Stimulated activated CD8-positive, alpha-beta memory T cell treated with anti-CD3 and anti-CD28 coated beads, Interleukin-7, amount 100 ng/mL, for 24 hours (primary cell): ENCODE results near the gene RTBDN.

Experiments
- DNase-seq: peaks from one replicate; pipeline ENCODE4 v3.0.0-alpha.2; 2020; ENCODE audit warnings: low read depth

Gene RTBDN

GRCh38 chr19:12792051-12792852, 42.1 kb downstream of the RTBDN start:
- no peak for DNase-seq

DNA sequence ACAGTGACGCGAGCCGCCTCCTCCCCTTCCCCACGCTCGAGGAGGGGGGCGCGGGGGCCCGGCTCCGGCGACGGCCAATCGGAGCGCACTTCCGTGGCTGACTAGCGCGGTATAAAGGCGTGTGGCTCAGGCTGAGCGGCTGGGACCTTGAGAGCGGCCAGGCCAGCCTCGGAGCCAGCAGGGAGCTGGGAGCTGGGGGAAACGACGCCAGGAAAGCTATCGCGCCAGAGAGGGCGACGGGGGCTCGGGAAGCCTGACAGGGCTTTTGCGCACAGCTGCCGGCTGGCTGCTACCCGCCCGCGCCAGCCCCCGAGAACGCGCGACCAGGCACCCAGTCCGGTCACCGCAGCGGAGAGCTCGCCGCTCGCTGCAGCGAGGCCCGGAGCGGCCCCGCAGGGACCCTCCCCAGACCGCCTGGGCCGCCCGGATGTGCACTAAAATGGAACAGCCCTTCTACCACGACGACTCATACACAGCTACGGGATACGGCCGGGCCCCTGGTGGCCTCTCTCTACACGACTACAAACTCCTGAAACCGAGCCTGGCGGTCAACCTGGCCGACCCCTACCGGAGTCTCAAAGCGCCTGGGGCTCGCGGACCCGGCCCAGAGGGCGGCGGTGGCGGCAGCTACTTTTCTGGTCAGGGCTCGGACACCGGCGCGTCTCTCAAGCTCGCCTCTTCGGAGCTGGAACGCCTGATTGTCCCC, 42.9 kb downstream of the RTBDN start, which contains the start of gene JUNB:
JUNB (plus strand) TSS at position 142 of the 706 bp plus-strand sequence; CDS start at position 428, 286 bp downstream.
- DNase-seq = peak; percentile 86

- DNase-seq = no peak
These were observed 43.6 kb downstream of the RTBDN start for GRCh38 chr19:12790628-12791344.

GRCh38 chr19:12789904-12790619, 44.3 kb downstream of the RTBDN start:
- DNase-seq = peak; percentile 86

DNA sequence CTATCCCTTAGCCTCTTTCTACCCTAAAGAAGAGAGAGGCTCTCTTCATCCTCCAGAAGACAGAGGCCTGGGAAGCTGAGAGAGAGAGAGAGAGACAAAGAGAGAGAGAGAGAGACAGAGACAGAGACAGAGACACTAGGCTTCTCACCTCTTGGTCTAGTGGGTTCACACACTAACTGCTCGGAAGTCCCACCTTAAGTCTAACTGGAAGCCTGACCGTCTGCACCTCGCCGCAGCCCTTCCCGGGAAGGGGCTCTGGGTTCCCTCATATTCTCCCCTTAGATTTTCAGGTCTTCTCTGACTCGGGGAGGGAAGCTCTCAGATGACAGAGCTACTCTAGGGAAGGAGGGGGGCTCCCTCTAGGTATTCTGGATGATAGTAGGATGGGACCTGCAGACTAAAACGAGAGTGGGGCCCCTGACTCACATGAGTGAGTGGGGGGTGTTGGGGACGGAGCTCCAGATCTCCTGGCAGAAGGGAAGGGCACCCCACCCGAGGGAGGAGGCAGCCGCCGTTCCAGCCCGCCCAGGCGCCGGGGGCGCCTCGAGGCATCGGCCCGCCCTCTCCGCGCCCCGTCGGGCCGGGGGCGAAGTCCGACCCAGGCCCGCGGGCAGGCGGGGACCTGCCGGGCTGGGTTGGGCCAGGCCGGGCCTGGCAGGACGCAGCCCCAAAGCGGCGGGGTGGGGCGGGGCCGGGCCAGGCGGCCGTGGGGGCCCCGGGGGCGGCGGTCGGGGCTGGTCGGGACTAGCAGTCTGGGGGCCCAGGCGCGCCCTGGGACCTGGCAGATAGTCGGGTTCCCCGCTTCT, 45.1 kb downstream of the RTBDN start:
- DNase-seq = no peak

DNA sequence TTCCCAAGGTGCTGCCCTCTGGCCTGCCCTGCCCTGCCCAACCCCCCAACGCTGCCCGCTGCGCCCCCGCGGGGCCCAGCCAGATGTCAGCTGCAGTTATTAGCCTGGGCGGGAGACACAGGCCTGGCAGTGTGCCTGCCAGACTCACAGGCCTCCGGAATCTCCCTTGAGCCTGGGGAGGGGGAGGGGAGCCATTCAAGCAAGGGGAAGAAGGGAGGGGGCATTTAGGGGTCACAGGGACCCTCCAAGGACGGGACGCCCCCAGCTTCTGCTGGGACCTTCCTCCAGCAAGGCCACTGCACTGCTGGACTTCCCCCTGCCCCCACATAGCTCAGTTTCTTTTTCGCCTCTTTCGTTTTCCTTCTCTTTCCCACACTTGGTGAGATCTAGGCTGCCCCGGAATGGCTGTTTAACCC, 45.7 kb downstream of the RTBDN start:
- no peak for DNase-seq

- DNase-seq = no peak
These were observed 46.2 kb downstream of the RTBDN start for GRCh38 chr19:12788042-12788681.

DNA sequence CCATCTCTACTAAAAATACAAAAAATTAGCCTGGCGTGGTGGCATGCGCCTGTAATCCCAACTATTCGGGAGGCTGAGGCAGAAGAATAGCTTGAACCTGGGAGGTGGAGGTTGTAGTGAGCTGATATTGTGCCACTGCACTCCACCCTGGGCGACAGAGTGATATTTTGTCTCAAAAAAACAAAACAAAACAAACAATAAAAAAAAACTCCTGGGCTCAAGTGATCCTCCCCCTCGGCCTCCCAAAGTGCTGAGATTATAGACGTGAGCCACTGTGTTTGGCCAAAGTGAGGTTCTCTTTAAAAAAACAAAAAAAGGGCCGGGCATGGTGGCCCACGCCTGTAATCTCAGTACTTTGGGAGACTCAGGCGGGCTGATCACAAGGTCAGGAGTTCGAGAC, 46.9 kb downstream of the RTBDN start:
- DNase-seq = no peak

GRCh38 chr19:12786952-12787351, 47.4 kb downstream of the RTBDN start:
- no peak for DNase-seq

DNA sequence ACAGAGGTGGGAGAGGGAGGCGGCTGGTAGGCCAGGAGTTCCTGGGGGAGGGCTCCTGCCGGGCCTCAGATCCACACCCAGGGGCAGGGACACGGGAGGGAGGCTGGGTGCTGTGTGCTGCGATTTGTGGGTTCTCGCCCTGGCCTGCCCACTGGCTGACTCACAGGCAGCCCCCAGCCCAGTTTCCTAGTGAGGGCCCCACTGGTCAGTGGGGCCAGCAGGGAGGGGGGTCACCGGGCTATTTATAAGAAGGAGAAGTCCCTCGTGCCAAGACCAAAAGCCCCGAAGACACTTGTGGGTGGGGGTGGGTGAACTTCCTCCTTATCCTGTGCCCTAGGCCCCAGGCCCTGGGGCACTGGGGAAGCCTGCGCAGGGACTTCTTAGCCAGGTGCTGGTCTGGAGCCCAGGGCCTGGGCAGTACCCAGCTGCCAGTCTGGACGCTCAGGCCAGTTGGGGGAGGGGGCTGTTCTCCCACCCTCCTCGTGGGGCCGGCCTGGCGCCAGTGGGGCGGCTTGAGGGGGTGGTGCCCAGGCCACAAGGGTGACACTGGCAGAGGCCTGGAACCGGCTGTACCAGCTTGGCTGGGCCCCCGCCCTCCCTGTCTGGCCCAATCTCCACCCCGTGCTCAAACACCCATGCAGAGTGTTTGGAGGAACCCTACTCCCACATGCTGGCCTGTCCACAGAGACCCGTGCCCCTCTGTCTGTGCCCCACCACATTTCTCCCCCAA, 48.1 kb downstream of the RTBDN start:
- DNase-seq = no peak

- DNase-seq = no peak
These were observed 48.8 kb downstream of the RTBDN start for GRCh38 chr19:12785431-12786031.

DNA sequence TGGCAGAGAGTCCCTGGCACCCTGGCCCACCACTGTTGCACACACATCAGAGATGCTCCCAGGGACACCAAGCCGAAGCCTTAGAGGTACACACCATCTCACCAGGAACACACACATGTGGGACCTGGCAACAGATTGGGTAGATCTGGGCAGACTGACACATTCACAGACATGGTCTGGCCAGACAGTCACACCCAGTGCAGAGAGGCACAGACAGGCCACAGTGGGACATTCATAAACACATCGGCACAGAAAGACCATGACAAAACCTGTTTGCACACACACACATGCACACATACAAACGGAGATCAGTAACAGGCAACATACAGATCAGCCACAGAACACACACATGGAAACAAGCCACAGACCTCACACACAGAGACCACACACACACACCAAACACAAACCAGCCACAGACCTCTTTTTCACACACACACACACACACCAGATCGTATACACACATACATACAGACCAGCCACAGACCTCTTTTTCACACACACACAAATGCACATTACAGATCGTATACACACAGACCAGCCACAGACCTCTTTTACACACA, 49.4 kb downstream of the RTBDN start:
- no peak for DNase-seq

DNA sequence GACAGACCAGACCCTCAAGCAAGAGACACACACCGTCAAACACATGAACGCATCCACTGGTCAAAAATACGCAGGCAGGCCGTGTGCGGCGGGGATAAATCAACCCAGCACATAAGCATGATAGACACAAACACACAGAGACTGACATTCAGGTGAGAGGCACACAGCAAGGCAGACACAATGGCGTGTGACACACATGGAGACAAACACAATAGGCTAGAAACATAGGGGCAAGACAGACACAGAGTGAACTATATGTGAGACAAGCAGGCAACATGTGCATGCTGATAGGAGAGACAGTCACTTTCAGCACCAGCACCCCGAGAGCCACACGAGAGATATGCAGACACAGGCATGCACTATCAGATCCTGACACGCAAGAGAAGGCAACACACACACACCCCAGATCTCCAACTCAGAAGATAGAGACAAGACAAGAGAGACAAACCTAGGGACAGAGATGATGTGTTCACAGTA, 49.9 kb downstream of the RTBDN start:
- DNase-seq = no peak

DNA sequence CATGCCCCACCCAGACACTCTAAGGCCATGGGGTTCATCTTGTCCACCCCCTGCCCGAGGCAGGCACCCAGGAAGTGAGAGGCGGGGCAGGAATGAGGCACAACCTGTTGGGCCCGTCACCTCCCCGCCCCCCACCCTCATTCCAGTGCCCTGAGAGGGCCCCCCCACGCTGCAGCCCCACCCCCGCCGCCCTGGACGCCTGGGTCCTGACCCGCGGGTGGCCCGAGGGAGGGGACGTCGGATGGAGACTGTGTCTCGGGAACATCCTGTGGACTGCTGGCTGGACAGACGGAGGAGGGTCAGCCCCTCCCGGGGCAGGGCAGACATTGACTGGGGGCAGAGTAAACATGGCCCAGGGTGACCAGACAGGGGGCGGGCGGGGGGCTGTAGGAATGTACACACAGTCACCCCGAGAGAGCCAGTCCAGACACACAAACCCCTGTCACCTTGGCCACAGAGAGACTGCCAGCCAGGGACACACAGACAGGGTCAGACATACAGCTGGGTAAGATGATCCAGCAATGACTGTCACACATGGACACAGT, 50.5 kb downstream of the RTBDN start:
- DNase-seq = no peak

GRCh38 chr19:12783291-12783848, 51.0 kb downstream of the RTBDN start:
- no peak for DNase-seq

DNA sequence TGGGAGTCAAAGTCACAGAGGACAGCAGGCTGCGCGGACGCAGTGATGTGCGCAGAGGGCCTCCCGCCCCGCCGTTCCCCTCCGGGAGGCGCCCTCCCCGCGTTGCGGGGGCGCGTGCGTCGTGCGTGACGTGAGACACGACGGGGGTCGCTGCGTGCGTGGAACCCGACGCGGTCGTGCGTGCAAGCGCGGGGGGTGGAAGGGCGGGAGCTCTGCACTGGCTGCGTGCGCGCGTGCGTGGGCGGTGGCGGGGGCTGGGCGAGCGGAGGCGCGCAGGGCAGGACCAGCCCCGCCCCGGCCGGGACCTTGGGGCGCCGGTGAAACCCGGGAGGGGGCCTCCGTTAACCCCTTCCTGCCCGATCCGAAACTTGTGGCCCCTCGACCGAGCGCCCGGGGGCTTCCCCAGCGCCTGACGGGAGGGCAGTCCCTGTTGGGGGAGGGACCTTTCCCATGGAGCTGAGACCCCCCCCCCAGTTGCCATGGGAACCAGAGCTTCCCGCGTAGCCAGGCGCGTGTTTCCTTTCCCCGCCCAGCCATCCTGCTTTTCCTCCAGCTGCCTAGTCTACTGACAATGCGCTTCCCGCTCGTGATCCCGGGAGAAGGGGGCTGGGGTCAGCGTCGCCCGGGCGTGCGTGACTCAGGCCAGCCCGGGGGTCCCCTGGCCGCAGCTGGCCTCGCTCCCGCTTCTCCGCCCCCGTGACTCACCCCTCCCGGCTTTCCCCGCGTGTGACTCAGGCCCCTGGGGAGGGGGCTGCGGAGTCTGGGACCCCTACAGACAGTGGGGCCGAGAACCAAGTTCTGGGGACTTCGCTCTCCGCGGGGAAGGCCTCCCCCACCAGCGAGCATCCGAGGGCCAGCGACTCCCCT, 51.7 kb downstream of the RTBDN start:
- DNase-seq = peak; percentile 80

GRCh38 chr19:12782174-12782423, 52.3 kb downstream of the RTBDN start:
- no peak for DNase-seq
